ENCODE measurements around the gene CALML4. TPM values are rescaled to one million over a fixed set of nuclear protein-coding genes. Genes with fewer than 3 reads are reported as not detected.

Gene CALML4, protein sequence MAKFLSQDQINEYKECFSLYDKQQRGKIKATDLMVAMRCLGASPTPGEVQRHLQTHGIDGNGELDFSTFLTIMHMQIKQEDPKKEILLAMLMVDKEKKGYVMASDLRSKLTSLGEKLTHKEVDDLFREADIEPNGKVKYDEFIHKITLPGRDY
- 9.0 and 22.7 TPM in 2 replicates for total RNA-seq (ENCODE audit: low replicate concordance)

DNA sequence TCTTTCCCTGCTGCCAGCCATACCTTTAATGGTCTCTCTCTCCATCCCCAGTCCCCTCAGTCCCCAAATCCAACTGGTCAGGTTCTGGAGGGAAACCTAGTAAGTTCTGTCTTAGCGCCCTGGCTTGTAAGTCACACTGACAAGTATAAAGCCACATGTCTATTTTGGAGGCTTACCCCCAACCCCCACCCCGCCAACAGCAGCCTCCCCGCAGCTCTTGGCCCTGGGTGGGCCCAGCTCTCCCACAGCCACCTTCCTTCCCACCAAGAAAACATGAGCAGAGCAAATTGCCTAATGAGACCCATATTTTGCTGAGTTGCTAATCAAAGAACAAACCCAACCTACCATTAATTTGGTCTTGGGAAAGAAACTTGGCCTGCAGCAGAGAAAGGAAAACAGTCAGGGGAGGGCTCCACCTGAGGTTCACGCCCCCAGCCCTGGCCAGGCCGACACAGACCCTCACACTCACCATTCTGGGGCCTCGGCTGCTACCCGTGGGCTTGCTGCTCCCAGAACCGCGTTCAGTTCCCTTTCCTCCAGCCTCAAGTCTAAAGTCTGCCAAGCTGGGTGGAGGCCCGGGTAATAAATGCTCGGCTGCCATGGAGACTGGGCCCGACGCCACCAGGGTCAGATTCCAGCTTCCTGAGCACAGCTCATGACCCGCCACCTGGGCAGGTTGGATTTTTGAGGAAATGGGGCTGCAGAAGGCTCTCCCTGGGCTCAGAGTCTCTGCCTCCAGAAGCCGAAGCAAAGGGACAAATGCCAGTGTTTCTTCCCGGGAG, at the start of gene CALML4:
TSS of gene CALML4 (minus strand) at position 557 of the 782 bp plus-strand sequence. CDS start at position 472, 85 bp downstream.
- Histone ChIP-seq H3K9ac (no peak within 1 kb of the TSS), H4K20me1 (ENCODE audit: low read depth) (peaks cover 77% of the 10 kb centered on the region), H3K4me3 (no peak within 1 kb of the TSS), H3K27me3 (peaks cover 18% of the 10 kb centered on the region), H3K4me2 (no peak within 1 kb of the TSS), H3K79me2 (ENCODE audit: low read depth) (no peaks in the 10 kb centered on the region), H3K4me1 (peaks cover 41% of the 10 kb centered on the region), H3F3A (ENCODE audit: low read depth) (peaks cover 22% of the 10 kb centered on the region), H3K27ac (no peak within 1 kb of the TSS), H3K36me3 (no peaks in the 10 kb centered on the region), H3K9me3 (ENCODE audit: low read depth) (no peaks in the 10 kb centered on the region), H2AFZ (replicated peaks) (no peak within 1 kb of the TSS)
- DNase-seq (ENCODE audit: low spot score): no peak
- Mint-ChIP-seq H3K4me3 (no peak within 1 kb of the TSS), H3K27ac (no peak within 1 kb of the TSS), H3K4me1 (peaks cover 35% of the 10 kb centered on the region), H3K9me3 (no peaks in the 10 kb centered on the region), H3K27me3 (ENCODE audit: insufficient read depth, low read depth) (peaks cover 8% of the 10 kb centered on the region), H3K36me3 (peaks cover 2% of the 10 kb centered on the region)
- no peak for TF ChIP-seq EZH2 (IDR thresholded peaks at IDR 0.05)
- no peak for TF ChIP-seq EZH2phosphoT487 (IDR thresholded peaks at IDR 0.05)
- TF ChIP-seq, protein P1, sequence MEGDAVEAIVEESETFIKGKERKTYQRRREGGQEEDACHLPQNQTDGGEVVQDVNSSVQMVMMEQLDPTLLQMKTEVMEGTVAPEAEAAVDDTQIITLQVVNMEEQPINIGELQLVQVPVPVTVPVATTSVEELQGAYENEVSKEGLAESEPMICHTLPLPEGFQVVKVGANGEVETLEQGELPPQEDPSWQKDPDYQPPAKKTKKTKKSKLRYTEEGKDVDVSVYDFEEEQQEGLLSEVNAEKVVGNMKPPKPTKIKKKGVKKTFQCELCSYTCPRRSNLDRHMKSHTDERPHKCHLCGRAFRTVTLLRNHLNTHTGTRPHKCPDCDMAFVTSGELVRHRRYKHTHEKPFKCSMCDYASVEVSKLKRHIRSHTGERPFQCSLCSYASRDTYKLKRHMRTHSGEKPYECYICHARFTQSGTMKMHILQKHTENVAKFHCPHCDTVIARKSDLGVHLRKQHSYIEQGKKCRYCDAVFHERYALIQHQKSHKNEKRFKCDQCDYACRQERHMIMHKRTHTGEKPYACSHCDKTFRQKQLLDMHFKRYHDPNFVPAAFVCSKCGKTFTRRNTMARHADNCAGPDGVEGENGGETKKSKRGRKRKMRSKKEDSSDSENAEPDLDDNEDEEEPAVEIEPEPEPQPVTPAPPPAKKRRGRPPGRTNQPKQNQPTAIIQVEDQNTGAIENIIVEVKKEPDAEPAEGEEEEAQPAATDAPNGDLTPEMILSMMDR (IDR thresholded peaks at IDR 0.05): no peak

- Histone ChIP-seq H3K9me3 (ENCODE audit: low read depth) (no peaks in the 10 kb centered on the region), H3F3A (ENCODE audit: low read depth) (peaks cover 12% of the 10 kb centered on the region), H4K20me1 (ENCODE audit: low read depth) (no peaks in the 10 kb centered on the region), H3K36me3 (no peaks in the 10 kb centered on the region), H2AFZ (replicated peaks) (no peak overlapping the region), H3K4me3 (no peak overlapping the region), H3K4me1 (peaks cover 10% of the 10 kb centered on the region), H3K4me2 (no peak overlapping the region), H3K79me2 (ENCODE audit: low read depth) (no peaks in the 10 kb centered on the region), H3K9ac (no peak overlapping the region), H3K27me3 (no peaks in the 10 kb centered on the region), H3K27ac (no peak overlapping the region)
- H3K27me3 Mint-ChIP-seq (ENCODE audit: insufficient read depth, low read depth): peaks cover 13% of the 10 kb centered on the region
- no peak overlapping the region for H3K27ac Mint-ChIP-seq
- no peaks in the 10 kb centered on the region for H3K36me3 Mint-ChIP-seq
- H3K4me1 Mint-ChIP-seq: no peaks in the 10 kb centered on the region
- peaks cover 3% of the 10 kb centered on the region for H3K9me3 Mint-ChIP-seq
- H3K4me3 Mint-ChIP-seq: no peak overlapping the region
- DNase-seq (ENCODE audit: low spot score): peak; percentile 82
- TF ChIP-seq, protein P1 (IDR thresholded peaks at IDR 0.05): peak; percentile 83
- TF ChIP-seq EZH2 (IDR thresholded peaks at IDR 0.05): no peak
Observed at GRCh38 chr15:68252925-68253534, 47.9 kb upstream of the CALML4 start.

GRCh38 chr15:68249058-68249713, 44.1 kb upstream of the CALML4 start:
- DNase-seq (ENCODE audit: low spot score): no peak
- Mint-ChIP-seq H3K27ac (no peak overlapping the region), H3K27me3 (ENCODE audit: insufficient read depth, low read depth) (peaks cover 4% of the 10 kb centered on the region), H3K9me3 (peaks cover 7% of the 10 kb centered on the region), H3K4me1 (no peaks in the 10 kb centered on the region), H3K4me3 (no peak overlapping the region), H3K36me3 (no peaks in the 10 kb centered on the region)
- no peak overlapping the region for H2AFZ ChIP-seq (replicated peaks)
- no peak overlapping the region for H3K4me2 ChIP-seq
- H3K36me3 ChIP-seq: no peaks in the 10 kb centered on the region
- no peaks in the 10 kb centered on the region for H3K27me3 ChIP-seq
- TF ChIP-seq EZH2phosphoT487 (IDR thresholded peaks at IDR 0.05) (no peak), EZH2 (IDR thresholded peaks at IDR 0.05) (no peak)
- TF ChIP-seq, protein P1 (IDR thresholded peaks at IDR 0.05): no peak
- H3K9me3 ChIP-seq (ENCODE audit: low read depth): peaks cover 6% of the 10 kb centered on the region
- H3K9ac ChIP-seq: no peak overlapping the region
- no peaks in the 10 kb centered on the region for H3K79me2 ChIP-seq (ENCODE audit: low read depth)
- no peaks in the 10 kb centered on the region for H4K20me1 ChIP-seq (ENCODE audit: low read depth)
- no peak overlapping the region for H3K4me3 ChIP-seq
- no peak overlapping the region for H3K27ac ChIP-seq
- H3K4me1 ChIP-seq: no peaks in the 10 kb centered on the region
- no peaks in the 10 kb centered on the region for H3F3A ChIP-seq (ENCODE audit: low read depth)

Measured in neural progenitor cell (in vitro differentiated cells).